ENCODE results near the gene CROCC2. TPM values are rescaled to one million over a fixed set of nuclear protein-coding genes. Genes with fewer than 3 reads are reported as not detected.

CROCC2 gene
- total RNA-seq, 2 donors from 2014 or later = not detected

GRCh38 chr2:241040081-241040803 lies 134.1 kb downstream of the CROCC2 start:
- Histone ChIP-seq H3K4me3 (no peak overlapping the region), H3K36me3 (peaks cover 48% of the 10 kb centered on the region), H3K4me1 (ENCODE audit: control insufficient read depth in 1 of 2, low read depth in 2 of 2) (peaks cover 0 to 8% of the 10 kb centered on the region in 2 donors), H3K27me3 (replicated peaks; ENCODE audit: insufficient read depth) (no peaks in the 10 kb centered on the region), H3K27ac (no peak overlapping the region), H3K9me3 (no peaks in the 10 kb centered on the region)
- ATAC-seq (ENCODE audit: insufficient number of reproducible peaks, low FRiP score, low read depth) = no peak
- DNase-seq (ENCODE audit: low spot score) = no peak
- TF ChIP-seq CTCF (IDR thresholded peaks at IDR 0.05) = no peak

- no peak for DNase-seq (ENCODE audit: low spot score)
- no peak overlapping the region for H3K4me3 ChIP-seq
- no peaks in the 10 kb centered on the region for H3K9me3 ChIP-seq
- peaks cover 0 to 2% of the 10 kb centered on the region in 2 donors for H3K4me1 ChIP-seq (ENCODE audit: control insufficient read depth in 1 of 2, low read depth in 2 of 2)
- peaks cover 46% of the 10 kb centered on the region for H3K36me3 ChIP-seq
- no peak for TF ChIP-seq CTCF (IDR thresholded peaks at IDR 0.05)
- no peaks in the 10 kb centered on the region for H3K27me3 ChIP-seq (replicated peaks; ENCODE audit: insufficient read depth)
- no peak for ATAC-seq (ENCODE audit: insufficient number of reproducible peaks, low FRiP score, low read depth)
- no peak overlapping the region for H3K27ac ChIP-seq
These were observed 135.5 kb downstream of the CROCC2 start for GRCh38 chr2:241041589-241042158.

Other genes starting within 250 kb of the CROCC2 start
- not detected for gene AQP12B, start 223.5 kb upstream of the CROCC2 start, total RNA-seq
- gene AQP12A, start 214.5 kb upstream of the CROCC2 start, total RNA-seq = not detected
- under 1 TPM in 1 of 2 donors, not detected in 1; 0.92 TPM for gene KIF1A, start 86.1 kb upstream of the CROCC2 start, total RNA-seq
- gene AGXT, start 37.5 kb upstream of the CROCC2 start, total RNA-seq = not detected
- gene MAB21L4, start 10.2 kb upstream of the CROCC2 start, total RNA-seq = not detected
- gene SNED1, start 92.3 kb downstream of the CROCC2 start, total RNA-seq = 100 to 1,000 TPM; 133 to 206 TPM
- gene MTERF4, start 196.0 kb downstream of the CROCC2 start, total RNA-seq = 10 to 100 TPM; 24.6 to 39.4 TPM
- 1 to 10 TPM; 3.1 to 3.5 TPM for gene PASK, start 243.1 kb downstream of the CROCC2 start, total RNA-seq
- 10 to 100 TPM; 28.9 to 40.3 TPM for gene PPP1R7, start 244.1 kb downstream of the CROCC2 start, total RNA-seq